H54 (cell line): Measurements from ENCODE around the gene SAMD14.
A peak's percentile ranks its signal among the peaks of the same experiment; 100 is the strongest.

Experiments
- DNase-seq: peaks from one replicate; pipeline ENCODE4 v3.0.0; 2011; ENCODE audit warnings: low spot score, mixed read lengths; ENCODE audit not compliant: insufficient read length
- FAIRE-seq: peaks from 3 replicates; lab custom pipeline; 2011; peaks lifted over from hg19 to GRCh38; lab: Jason Lieb, UNC
- POLR2A ChIP-seq: IDR thresholded peaks from 2 replicates; pipeline ENCODE4 v1.6.1; 2011; ENCODE audit warnings: low read depth, mild to moderate bottlenecking, low read length

SAMD14 gene

GRCh38 chr17:50127697-50128361 lies 2.1 kb downstream of the SAMD14 start:
- FAIRE-seq: no peak
- TF ChIP-seq POLR2A: no peak
- no peak for DNase-seq

- DNase-seq: no peak
- FAIRE-seq: no peak
- TF ChIP-seq POLR2A: no peak
Measured at GRCh38 chr17:50125420-50125997, 4.5 kb downstream of the SAMD14 start.

GRCh38 chr17:50123649-50124349 lies 6.2 kb downstream of the SAMD14 start:
- no peak for TF ChIP-seq POLR2A
- no peak for FAIRE-seq

GRCh38 chr17:50122945-50123344 lies 7.0 kb downstream of the SAMD14 start:
- FAIRE-seq (no peak), DNase-seq (no peak)
- no peak for TF ChIP-seq POLR2A

More at GRCh38 chr17:50123649-50124349, 6.2 kb downstream of the SAMD14 start:
- DNase-seq: no peak

GRCh38 chr17:50120475-50121253 lies 9.3 kb downstream of the SAMD14 start:
- DNase-seq (no peak), FAIRE-seq (no peak)
- TF ChIP-seq POLR2A: no peak

GRCh38 chr17:50118828-50119218 lies 11.1 kb downstream of the SAMD14 start:
- TF ChIP-seq POLR2A: no peak
- FAIRE-seq (no peak), DNase-seq (no peak)

- DNase-seq (no peak), FAIRE-seq (no peak)
- TF ChIP-seq POLR2A: no peak
Measured at GRCh38 chr17:50118076-50118827, 11.7 kb downstream of the SAMD14 start.

- no peak for TF ChIP-seq POLR2A
- no peak for DNase-seq
- FAIRE-seq: no peak
Measured at GRCh38 chr17:50117202-50118051, 12.5 kb downstream of the SAMD14 start.

- DNase-seq (no peak), FAIRE-seq (no peak)
- no peak for TF ChIP-seq POLR2A
Measured at GRCh38 chr17:50115756-50116155, 14.2 kb downstream of the SAMD14 start.

GRCh38 chr17:50114849-50115357 lies 15.1 kb downstream of the SAMD14 start:
- FAIRE-seq (peak; percentile 66), DNase-seq (peak; percentile 82)
- TF ChIP-seq POLR2A: no peak

GRCh38 chr17:50114401-50114800 lies 15.6 kb downstream of the SAMD14 start:
- DNase-seq: no peak
- no peak for FAIRE-seq
- no peak for TF ChIP-seq POLR2A

GRCh38 chr17:50113624-50114320 lies 16.2 kb downstream of the SAMD14 start:
- FAIRE-seq (no peak), DNase-seq (no peak)
- TF ChIP-seq POLR2A: no peak
